ENCODE measurements around the gene FRMPD1. TPM values are rescaled to one million over a fixed set of nuclear protein-coding genes. Genes with fewer than 3 reads are reported as not detected.

Gene FRMPD1
- polyA plus RNA-seq, 1 donor from 2014 or later, result 0.35 TPM

DNA sequence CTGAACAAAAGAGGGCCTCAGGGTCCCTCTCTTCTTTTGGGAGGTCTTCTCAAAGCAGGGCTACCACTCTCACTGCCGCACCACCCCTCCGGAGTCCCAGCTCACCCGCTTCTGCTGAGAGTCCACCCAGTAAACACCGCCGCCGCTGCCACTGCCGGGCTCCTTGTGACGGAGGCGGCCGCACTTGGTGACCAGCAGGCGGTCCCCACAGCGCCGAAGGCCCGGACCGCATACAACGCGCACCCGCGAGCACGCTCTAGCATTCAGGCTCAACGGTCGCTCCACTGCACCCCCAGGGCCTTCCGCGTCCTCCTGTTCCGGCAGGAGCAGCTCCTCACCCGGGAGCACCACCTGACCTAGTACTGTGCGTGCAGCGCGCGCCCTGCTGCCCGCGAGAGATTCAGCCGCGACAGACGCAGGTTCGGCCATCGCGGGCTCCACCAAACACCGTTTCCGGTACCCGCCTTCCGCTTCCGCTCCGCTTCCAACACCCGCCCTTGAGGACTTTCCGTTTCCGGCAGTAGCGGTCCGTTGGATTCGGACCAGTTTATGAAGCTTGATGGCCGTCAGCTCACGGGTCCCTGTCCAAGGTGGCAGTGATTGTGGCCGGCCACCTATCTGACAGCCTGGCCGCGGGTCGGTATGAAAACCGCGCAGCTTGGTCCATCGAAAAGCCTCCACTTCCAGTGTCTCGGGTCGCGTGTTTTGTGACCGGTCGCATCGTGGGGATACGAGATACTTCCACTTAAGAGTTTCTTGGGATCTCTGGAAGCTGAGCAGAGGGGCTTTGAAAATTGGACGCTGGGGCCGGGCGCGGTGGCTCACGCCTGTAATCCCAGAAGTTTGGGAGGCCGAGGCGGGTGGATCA lies 134.1 kb downstream of the FRMPD1 start, which contains the start of gene EXOSC3:
Gene EXOSC3, minus strand, starts transcription at position 449 of the 868 bp plus-strand sequence. Its CDS starts 20 bp downstream, at position 429.
- no peaks in the 10 kb centered on the region for H3K27me3 ChIP-seq (ENCODE audit: insufficient read depth, low read depth, low read length)
- no peaks in the 10 kb centered on the region for H3K9me2 ChIP-seq (ENCODE audit: insufficient read depth, low read length)
- peak within 1 kb of the TSS; percentile 83 for H3K9ac ChIP-seq (ENCODE audit: low read length)
- H3K9me3 ChIP-seq (ENCODE audit: low read length), result no peaks in the 10 kb centered on the region
- H3K27ac ChIP-seq (ENCODE audit: low read length), result peak within 1 kb of the TSS; percentile 78
- no peaks in the 10 kb centered on the region for H3F3A ChIP-seq (ENCODE audit: insufficient read depth, low read length, poor library complexity, severe bottlenecking)
- peak within 1 kb of the TSS; percentile 97 for H2AFZ ChIP-seq (ENCODE audit: low read depth, low read length)
- H3K79me2 ChIP-seq (replicated peaks; ENCODE audit: insufficient read depth, low read length), result peaks cover 21% of the 10 kb centered on the region
- H4K20me1 ChIP-seq (ENCODE audit: insufficient read depth), result no peaks in the 10 kb centered on the region
- peak within 1 kb of the TSS; percentile 96 for H3K4me2 ChIP-seq (ENCODE audit: low read length)
- peak; percentile 92 for TF ChIP-seq MXI1 (conservative IDR thresholded peaks at IDR 0.05; ENCODE audit: poor library complexity, severe bottlenecking)
- peak; percentile 54 for TF ChIP-seq TAF1 (IDR thresholded peaks at IDR 0.05; ENCODE audit: low read depth)
- TF ChIP-seq, protein P1, sequence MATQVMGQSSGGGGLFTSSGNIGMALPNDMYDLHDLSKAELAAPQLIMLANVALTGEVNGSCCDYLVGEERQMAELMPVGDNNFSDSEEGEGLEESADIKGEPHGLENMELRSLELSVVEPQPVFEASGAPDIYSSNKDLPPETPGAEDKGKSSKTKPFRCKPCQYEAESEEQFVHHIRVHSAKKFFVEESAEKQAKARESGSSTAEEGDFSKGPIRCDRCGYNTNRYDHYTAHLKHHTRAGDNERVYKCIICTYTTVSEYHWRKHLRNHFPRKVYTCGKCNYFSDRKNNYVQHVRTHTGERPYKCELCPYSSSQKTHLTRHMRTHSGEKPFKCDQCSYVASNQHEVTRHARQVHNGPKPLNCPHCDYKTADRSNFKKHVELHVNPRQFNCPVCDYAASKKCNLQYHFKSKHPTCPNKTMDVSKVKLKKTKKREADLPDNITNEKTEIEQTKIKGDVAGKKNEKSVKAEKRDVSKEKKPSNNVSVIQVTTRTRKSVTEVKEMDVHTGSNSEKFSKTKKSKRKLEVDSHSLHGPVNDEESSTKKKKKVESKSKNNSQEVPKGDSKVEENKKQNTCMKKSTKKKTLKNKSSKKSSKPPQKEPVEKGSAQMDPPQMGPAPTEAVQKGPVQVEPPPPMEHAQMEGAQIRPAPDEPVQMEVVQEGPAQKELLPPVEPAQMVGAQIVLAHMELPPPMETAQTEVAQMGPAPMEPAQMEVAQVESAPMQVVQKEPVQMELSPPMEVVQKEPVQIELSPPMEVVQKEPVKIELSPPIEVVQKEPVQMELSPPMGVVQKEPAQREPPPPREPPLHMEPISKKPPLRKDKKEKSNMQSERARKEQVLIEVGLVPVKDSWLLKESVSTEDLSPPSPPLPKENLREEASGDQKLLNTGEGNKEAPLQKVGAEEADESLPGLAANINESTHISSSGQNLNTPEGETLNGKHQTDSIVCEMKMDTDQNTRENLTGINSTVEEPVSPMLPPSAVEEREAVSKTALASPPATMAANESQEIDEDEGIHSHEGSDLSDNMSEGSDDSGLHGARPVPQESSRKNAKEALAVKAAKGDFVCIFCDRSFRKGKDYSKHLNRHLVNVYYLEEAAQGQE (IDR thresholded peaks at IDR 0.05; ENCODE audit: borderline replicate concordance), result no peak
- peak; percentile 55 for TF ChIP-seq RAD21 (conservative IDR thresholded peaks at IDR 0.05)
- TF ChIP-seq POLR2AphosphoS5 (IDR thresholded peaks at IDR 0.05), result peak; percentile 97
- no peak for TF ChIP-seq EZH2 (IDR thresholded peaks at IDR 0.05; ENCODE audit: borderline replicate concordance, insufficient read depth, low read length, poor library complexity, severe bottlenecking)
- TF ChIP-seq, protein P2, sequence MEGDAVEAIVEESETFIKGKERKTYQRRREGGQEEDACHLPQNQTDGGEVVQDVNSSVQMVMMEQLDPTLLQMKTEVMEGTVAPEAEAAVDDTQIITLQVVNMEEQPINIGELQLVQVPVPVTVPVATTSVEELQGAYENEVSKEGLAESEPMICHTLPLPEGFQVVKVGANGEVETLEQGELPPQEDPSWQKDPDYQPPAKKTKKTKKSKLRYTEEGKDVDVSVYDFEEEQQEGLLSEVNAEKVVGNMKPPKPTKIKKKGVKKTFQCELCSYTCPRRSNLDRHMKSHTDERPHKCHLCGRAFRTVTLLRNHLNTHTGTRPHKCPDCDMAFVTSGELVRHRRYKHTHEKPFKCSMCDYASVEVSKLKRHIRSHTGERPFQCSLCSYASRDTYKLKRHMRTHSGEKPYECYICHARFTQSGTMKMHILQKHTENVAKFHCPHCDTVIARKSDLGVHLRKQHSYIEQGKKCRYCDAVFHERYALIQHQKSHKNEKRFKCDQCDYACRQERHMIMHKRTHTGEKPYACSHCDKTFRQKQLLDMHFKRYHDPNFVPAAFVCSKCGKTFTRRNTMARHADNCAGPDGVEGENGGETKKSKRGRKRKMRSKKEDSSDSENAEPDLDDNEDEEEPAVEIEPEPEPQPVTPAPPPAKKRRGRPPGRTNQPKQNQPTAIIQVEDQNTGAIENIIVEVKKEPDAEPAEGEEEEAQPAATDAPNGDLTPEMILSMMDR (IDR thresholded peaks at IDR 0.05; ENCODE audit: poor library complexity, severe bottlenecking), result peak; percentile 48
- TF ChIP-seq EP300 (conservative IDR thresholded peaks at IDR 0.05; ENCODE audit: poor library complexity, severe bottlenecking), result peak; percentile 60
- TF ChIP-seq SMC3 (conservative IDR thresholded peaks at IDR 0.05; ENCODE audit: poor library complexity), result peak; percentile 59
- H3K36me3 ChIP-seq (ENCODE audit: insufficient read depth, low read length), result no peaks in the 10 kb centered on the region
- peak within 1 kb of the TSS; percentile 81 for H3K4me3 ChIP-seq (ENCODE audit: low read length)

DNA sequence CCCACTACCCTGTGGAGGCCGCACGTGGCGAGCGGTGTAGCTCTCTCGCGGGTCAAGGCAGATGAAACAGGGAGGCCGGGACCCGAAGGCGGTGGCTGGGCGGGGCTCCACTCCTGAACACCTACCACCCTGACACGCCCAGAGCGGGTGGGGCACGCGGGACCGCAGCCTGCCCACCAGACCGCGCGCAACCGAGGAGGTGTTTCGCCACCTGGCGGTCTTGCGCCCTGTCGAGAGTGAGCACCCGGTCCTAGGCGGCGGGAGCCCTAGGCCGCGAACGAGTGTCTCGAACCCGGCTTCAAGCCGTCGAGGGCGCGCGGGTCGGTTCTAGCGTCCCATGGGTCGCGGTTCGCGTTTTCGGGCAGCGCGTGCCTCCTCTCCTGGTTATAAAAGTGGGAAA lies 136.3 kb downstream of the FRMPD1 start:
- Histone ChIP-seq H3F3A (ENCODE audit: insufficient read depth, low read length, poor library complexity, severe bottlenecking) (no peaks in the 10 kb centered on the region), H3K36me3 (ENCODE audit: insufficient read depth, low read length) (no peaks in the 10 kb centered on the region), H3K9me3 (ENCODE audit: low read length) (no peaks in the 10 kb centered on the region), H3K4me3 (ENCODE audit: low read length) (no peak overlapping the region), H2AFZ (ENCODE audit: low read depth, low read length) (no peak overlapping the region), H3K9ac (ENCODE audit: low read length) (no peak overlapping the region), H3K27me3 (ENCODE audit: insufficient read depth, low read depth, low read length) (no peaks in the 10 kb centered on the region), H3K27ac (ENCODE audit: low read length) (no peak overlapping the region), H3K79me2 (replicated peaks; ENCODE audit: insufficient read depth, low read length) (peaks cover 21% of the 10 kb centered on the region), H3K4me2 (ENCODE audit: low read length) (no peak overlapping the region), H4K20me1 (ENCODE audit: insufficient read depth) (no peaks in the 10 kb centered on the region), H3K9me2 (ENCODE audit: insufficient read depth, low read length) (no peaks in the 10 kb centered on the region)
- TF ChIP-seq, protein P1 (IDR thresholded peaks at IDR 0.05; ENCODE audit: borderline replicate concordance), result no peak
- no peak for TF ChIP-seq POLR2AphosphoS5 (IDR thresholded peaks at IDR 0.05)
- TF ChIP-seq RAD21 (conservative IDR thresholded peaks at IDR 0.05), result no peak
- no peak for TF ChIP-seq EP300 (conservative IDR thresholded peaks at IDR 0.05; ENCODE audit: poor library complexity, severe bottlenecking)
